ENCODE measurements around the gene RNF114.

DNA sequence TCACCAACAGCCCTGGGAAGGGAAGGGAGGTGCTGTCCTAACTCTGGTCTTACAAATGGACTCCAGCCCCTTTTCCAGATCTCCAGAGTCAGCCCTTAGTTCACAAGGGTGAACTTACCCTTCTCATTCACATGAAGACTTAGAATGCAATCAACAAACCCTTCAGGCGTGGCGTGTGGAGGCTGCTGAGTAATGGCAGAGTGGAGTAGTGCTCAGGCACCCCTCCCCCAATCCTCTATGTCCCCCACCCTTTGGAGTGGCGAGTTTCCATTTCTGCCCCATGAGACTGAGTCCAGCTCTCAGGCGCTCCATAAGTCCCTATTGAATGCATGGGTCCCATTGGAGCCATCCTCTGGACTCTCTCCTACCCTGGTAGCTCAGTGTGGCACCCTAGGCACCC, 49.9 kb downstream of the RNF114 start:
- TF ChIP-seq, protein P1, sequence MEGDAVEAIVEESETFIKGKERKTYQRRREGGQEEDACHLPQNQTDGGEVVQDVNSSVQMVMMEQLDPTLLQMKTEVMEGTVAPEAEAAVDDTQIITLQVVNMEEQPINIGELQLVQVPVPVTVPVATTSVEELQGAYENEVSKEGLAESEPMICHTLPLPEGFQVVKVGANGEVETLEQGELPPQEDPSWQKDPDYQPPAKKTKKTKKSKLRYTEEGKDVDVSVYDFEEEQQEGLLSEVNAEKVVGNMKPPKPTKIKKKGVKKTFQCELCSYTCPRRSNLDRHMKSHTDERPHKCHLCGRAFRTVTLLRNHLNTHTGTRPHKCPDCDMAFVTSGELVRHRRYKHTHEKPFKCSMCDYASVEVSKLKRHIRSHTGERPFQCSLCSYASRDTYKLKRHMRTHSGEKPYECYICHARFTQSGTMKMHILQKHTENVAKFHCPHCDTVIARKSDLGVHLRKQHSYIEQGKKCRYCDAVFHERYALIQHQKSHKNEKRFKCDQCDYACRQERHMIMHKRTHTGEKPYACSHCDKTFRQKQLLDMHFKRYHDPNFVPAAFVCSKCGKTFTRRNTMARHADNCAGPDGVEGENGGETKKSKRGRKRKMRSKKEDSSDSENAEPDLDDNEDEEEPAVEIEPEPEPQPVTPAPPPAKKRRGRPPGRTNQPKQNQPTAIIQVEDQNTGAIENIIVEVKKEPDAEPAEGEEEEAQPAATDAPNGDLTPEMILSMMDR (IDR thresholded peaks at IDR 0.05; ENCODE audit: low read depth, low read length, poor library complexity, severe bottlenecking) = no peak
- no peak for TF ChIP-seq EZH2phosphoT487 (IDR thresholded peaks at IDR 0.05; ENCODE audit: borderline replicate concordance, low read length)

All from DOHH2 (cell line).